Left ventricle myocardium inferior (tissue), 1 donor: Measurements from ENCODE around the gene RNPEPL1. TPM values are rescaled to one million over a fixed set of nuclear protein-coding genes. Genes with fewer than 3 reads are reported as not detected.
A peak's percentile ranks its signal among the peaks of the same experiment; 100 is the strongest.

Experiments used
- DNase-seq: peaks from one replicate; pipeline ENCODE4 v3.0.0-alpha.2; 2020
- H3K27ac ChIP-seq: fragments of 200-600 bp; replicated peaks from 2 replicates; pipeline ENCODE4 v1.8.0; 2021
- H3K27me3 ChIP-seq: fragments of 200-600 bp; 2 replicates; pipeline ENCODE4 v1.8.0; 2021; ENCODE audit warnings: low read depth
- H3K36me3 ChIP-seq: fragments of 200-600 bp; 2 replicates; pipeline ENCODE4 v1.8.0; 2021
- H3K4me1 ChIP-seq: fragments of 200-600 bp; 2 replicates; pipeline ENCODE4 v1.8.0; 2021
- H3K4me3 ChIP-seq: fragments of 200-600 bp; 2 replicates; pipeline ENCODE4 v1.8.0; 2021; ENCODE audit warnings: mild to moderate bottlenecking, moderate library complexity
- H3K9me3 ChIP-seq: fragments of 200-600 bp; replicated peaks from 2 replicates; pipeline ENCODE4 v1.8.0; 2021
- intact Hi-C: fragments of 100-400 bp; cut with micrococcal nuclease; formaldehyde crosslinking; loops from one replicate; pipeline ENCODE4 v1.11.0; 2022
- total RNA-seq: library from RNA; stranded (reverse); fragmentation: NEBNext Ultra II Directional; extraction: Animal tissue kit (Norgen Biotek cat#: 25700); gene quantifications from one replicate; pipeline ENCODE4 v1.2.1, GENCODE V29; 2021
- TF ChIP-seq, protein P1 (sequence below): fragments of 200-600 bp; IDR thresholded peaks from 2 replicates; pipeline ENCODE4 v1.8.0; 2021; ENCODE audit warnings: antibody characterized with exemption, mild to moderate bottlenecking, borderline replicate concordance
- donor health status: DM: no; HTN: yes; CAD: no; lungs with severe emphysema.

RNPEPL1 gene
- total RNA-seq, 1 donor from 2014 or later = 80.1 TPM

DNA sequence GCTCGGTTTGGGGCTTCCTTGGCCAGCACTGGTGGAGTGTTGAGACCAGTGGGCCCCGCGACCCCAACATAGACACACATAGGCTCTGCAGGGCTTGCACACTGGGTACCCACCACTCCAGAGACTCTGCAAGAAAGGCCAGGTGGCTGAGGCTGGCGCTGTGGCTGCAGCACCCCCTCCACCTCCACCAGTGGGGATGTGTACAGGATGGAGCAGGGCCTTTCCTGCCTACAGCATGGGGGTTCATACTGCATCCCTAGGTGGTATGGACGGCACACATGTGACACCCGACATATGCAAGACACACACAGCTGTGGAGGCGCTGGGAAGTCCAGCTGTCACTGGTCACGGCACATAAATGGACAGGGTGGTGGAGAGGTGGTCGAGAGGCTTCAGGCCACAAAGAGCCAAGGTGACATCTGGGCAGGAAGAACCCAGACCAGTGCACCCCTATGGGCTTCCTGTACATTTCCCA lies 1.3 kb downstream of the RNPEPL1 start:
- Histone ChIP-seq H3K4me3 (peak overlapping the region; percentile 92), H3K4me1 (peaks cover 56% of the 10 kb centered on the region), H3K9me3 (no peaks in the 10 kb centered on the region), H3K27me3 (no peaks in the 10 kb centered on the region), H3K36me3 (peaks cover 18% of the 10 kb centered on the region), H3K27ac (peak overlapping the region; percentile 96)
- intact Hi-C loops = no loop called here
- DNase-seq = peak; percentile 16
- TF ChIP-seq, protein P1, sequence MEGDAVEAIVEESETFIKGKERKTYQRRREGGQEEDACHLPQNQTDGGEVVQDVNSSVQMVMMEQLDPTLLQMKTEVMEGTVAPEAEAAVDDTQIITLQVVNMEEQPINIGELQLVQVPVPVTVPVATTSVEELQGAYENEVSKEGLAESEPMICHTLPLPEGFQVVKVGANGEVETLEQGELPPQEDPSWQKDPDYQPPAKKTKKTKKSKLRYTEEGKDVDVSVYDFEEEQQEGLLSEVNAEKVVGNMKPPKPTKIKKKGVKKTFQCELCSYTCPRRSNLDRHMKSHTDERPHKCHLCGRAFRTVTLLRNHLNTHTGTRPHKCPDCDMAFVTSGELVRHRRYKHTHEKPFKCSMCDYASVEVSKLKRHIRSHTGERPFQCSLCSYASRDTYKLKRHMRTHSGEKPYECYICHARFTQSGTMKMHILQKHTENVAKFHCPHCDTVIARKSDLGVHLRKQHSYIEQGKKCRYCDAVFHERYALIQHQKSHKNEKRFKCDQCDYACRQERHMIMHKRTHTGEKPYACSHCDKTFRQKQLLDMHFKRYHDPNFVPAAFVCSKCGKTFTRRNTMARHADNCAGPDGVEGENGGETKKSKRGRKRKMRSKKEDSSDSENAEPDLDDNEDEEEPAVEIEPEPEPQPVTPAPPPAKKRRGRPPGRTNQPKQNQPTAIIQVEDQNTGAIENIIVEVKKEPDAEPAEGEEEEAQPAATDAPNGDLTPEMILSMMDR = no peak

DNA sequence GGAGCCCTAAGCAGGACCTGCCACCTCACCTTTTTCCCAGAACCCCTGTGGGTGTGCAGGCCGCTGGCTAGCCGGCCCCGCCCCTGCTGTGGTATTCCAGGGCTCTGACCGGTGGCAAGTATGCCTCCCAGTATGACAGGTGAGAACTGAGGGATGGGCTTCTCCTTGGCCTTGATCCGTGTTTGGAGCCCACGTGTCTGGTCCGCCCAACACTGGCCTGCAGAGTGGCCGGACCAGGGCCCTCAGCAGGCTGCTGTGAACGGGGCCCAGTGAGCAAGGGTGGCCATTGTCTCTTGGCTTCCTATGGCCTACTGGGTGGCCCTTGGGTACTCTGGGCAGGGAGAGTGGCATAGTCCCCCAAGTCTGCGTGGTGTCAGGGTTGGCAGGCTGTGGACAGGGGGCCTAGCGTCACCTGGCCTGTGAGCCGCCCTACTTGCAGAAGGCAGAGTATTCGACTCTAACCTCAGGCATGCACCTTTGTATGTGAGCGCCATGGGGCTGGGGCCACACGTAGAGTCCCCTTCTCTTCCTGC lies 1.8 kb downstream of the RNPEPL1 start:
- H3K4me1 ChIP-seq = peaks cover 55% of the 10 kb centered on the region

DNA sequence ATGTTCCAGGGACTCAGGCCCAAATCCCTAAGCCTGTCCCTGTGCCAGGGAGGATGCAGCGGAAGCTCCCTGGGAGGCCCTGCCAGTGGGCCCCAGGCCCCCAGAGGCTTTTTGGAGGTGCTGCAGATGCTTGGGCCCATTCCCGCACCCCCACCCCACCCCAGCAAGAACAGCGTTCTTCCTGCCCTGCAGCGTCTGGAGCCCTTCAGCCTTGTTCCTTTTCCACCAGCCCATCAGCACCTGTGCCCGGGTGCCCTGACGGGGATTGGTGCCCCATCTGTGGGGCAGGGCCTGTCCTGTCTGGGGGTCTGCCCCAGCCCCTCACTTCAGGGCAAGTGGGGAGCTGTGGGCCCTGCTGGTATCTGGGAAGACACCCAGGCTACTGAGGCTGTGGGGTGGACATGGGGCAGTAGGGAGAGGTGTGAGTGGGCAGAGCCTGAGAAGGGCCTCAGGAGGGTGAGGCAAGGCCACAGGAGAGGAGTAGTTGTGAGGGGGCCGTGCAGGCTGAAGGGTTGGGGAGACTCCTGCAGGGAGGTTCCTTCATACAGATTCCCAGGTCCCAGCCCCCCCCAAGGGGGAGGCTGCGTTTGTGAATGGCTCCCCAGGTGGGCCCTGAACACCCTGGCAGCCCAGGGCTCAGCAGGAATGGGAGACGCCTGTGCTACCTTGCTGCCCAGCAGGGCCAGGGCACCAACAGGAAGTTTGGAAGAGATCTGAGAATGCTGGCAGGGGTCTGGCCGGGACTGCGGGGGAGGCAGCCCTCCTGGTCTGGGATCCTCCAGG lies 2.4 kb downstream of the RNPEPL1 start:
- Histone ChIP-seq H3K36me3 (peaks cover 30% of the 10 kb centered on the region), H3K27me3 (no peaks in the 10 kb centered on the region), H3K4me3 (no peak overlapping the region), H3K9me3 (no peaks in the 10 kb centered on the region), H3K4me1 (peaks cover 49% of the 10 kb centered on the region), H3K27ac (no peak overlapping the region)
- TF ChIP-seq, protein P1 = no peak
- DNase-seq = peak; percentile 12
- intact Hi-C loops = no loop called here

More for the DNA sequence above, 1.8 kb downstream of the RNPEPL1 start:
- Histone ChIP-seq H3K9me3 (no peaks in the 10 kb centered on the region), H3K27me3 (no peaks in the 10 kb centered on the region), H3K36me3 (peaks cover 24% of the 10 kb centered on the region), H3K4me3 (peak overlapping the region; percentile 92), H3K27ac (peak overlapping the region; percentile 96)
- intact Hi-C loops = no loop called here
- DNase-seq = no peak
- TF ChIP-seq, protein P1 = no peak

DNA sequence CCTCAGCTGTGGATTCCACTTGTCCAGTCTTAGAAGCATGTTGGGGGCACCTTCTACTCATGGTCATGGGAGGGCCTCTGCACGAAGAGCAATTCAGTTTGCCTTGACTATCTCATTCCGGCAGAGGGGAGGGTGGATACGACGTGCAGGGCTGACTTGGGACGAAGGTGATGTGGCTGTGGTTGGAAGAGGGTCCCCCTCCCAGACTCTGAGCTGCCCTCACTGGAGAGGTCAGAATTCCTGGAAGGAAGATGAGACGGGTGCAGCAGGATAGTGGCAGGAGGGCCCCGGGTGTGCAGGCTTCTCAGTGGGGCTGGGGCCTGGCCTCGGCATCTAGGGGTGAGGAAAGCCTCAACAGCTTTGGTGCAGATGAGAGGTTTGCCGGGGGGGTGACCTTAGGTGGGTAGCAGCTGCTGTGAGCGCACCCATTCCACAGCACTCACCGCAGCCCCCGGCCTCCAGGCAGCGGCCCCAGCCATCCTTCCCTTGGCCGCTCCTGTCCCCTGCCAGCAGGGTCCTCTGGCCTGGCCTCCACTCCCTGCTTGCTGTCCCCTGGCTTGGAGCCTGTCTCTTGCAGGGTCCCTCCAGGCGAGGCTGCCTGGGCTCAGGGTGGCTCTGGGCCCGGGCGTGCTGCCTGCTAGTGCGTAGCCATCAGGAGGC lies 3.2 kb downstream of the RNPEPL1 start:
- Histone ChIP-seq H3K27me3 (no peaks in the 10 kb centered on the region), H3K36me3 (peaks cover 37% of the 10 kb centered on the region), H3K4me3 (no peak overlapping the region), H3K27ac (no peak overlapping the region), H3K9me3 (no peaks in the 10 kb centered on the region), H3K4me1 (peaks cover 43% of the 10 kb centered on the region)
- TF ChIP-seq, protein P1 = no peak
- DNase-seq = peak; percentile 10
- intact Hi-C loops = no loop called here

DNA sequence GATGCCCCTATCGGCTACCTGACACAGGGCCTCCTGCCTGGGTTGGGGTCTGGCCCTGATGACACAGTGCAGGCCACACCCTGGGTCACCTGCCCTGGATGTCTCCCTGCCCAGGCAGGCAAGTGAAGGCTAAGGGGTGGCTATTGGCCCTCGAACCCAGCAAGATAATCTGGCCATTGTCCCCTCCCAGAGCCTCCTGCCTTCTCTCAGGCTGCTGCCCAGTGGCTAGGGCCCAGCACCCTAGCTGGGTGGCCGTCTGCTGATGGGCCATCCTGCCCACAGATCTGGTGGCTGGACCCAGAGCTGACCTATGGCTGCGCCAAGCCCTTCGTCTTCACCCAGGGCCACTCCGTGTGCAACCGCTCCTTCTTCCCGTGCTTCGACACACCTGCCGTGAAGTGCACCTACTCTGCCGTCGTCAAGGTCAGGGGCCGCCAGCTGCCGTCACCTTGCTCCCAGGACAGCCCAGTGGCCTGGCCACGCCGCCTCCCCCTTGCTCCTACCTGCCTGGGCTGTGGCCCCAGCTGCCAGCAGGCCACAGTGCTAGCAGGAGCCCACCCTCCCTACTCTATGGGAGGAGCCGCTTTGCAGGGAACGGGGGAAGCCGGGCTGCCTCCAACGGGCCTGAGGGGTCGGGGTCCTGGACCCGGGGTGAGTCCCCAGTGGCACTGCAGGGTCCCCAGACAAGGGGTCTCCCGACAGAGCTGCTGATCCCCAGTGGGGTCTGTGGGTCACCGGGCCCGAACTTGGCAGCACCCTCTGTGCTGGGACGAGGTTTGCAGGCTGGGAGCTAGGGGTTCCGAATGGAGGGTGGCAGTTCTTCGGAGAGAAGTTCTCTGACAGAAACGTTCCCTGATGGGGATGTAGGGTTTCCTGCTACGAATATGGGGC lies 4.1 kb downstream of the RNPEPL1 start:
- Histone ChIP-seq H3K27ac (no peak overlapping the region), H3K9me3 (no peaks in the 10 kb centered on the region), H3K4me1 (peaks cover 33% of the 10 kb centered on the region), H3K4me3 (no peak overlapping the region), H3K36me3 (peaks cover 47% of the 10 kb centered on the region), H3K27me3 (no peaks in the 10 kb centered on the region)
- peak; percentile 14 for DNase-seq
- intact Hi-C loops = no loop called here
- TF ChIP-seq, protein P1 = no peak
